Mesendoderm (in vitro differentiated cells): ENCODE measurements around the gene TGM5.

ENCODE experiments used
- DNase-seq: peaks from one replicate; pipeline ENCODE4 v3.0.0; 2013
- H2AK5ac ChIP-seq: 2 replicates; pipeline ENCODE4 v1.6.1; 2013; ENCODE audit warnings: low read length, inconsistent platforms
- H2BK120ac ChIP-seq: 2 replicates; pipeline ENCODE4 v1.6.1; 2013; ENCODE audit warnings: low read depth, mild to moderate bottlenecking, low read length, moderate library complexity, mixed read lengths
- H2BK15ac ChIP-seq: replicated peaks from 2 replicates; pipeline ENCODE4 v1.6.1; 2013; ENCODE audit warnings: low read depth, mild to moderate bottlenecking, moderate library complexity
- H2BK5ac ChIP-seq: 2 replicates; pipeline ENCODE4 v1.6.1; 2013; ENCODE audit warnings: low read length, inconsistent platforms
- H3K18ac ChIP-seq: 2 replicates; pipeline ENCODE4 v1.6.1; 2013; ENCODE audit warnings: mild to moderate bottlenecking, low read length, mixed read lengths
- H3K23ac ChIP-seq: one replicate; pipeline ENCODE4 v1.6.1; 2013; ENCODE audit warnings: low read length
- H3K27ac ChIP-seq: 2 replicates; pipeline ENCODE4 v1.5.1; 2013; ENCODE audit warnings: low read depth, mild to moderate bottlenecking, inconsistent platforms, low read length, moderate library complexity
- H3K27me3 ChIP-seq: 2 replicates; pipeline ENCODE4 v1.6.1; 2013; ENCODE audit warnings: low read length, control low read depth, mild to moderate bottlenecking, inconsistent platforms; ENCODE audit not compliant: insufficient read depth, poor library complexity
- H3K36me3 ChIP-seq: 2 replicates; pipeline ENCODE4 v1.6.1; 2013; ENCODE audit warnings: low read length, inconsistent platforms; ENCODE audit not compliant: control insufficient read depth, insufficient read depth
- H3K4ac ChIP-seq: one replicate; pipeline ENCODE4 v1.6.1; 2013; ENCODE audit warnings: low read depth, mild to moderate bottlenecking, low read length, moderate library complexity
- H3K4me1 ChIP-seq: 2 replicates; pipeline ENCODE4 v1.6.1; 2013; ENCODE audit warnings: low read depth, low read length, inconsistent platforms; ENCODE audit not compliant: control insufficient read depth
- H3K4me2 ChIP-seq: 2 replicates; pipeline ENCODE4 v1.6.1; 2013; ENCODE audit warnings: low read length
- H3K4me3 ChIP-seq: 2 replicates; pipeline ENCODE4 v1.5.1; 2013; ENCODE audit warnings: mild to moderate bottlenecking, low read length
- H3K56ac ChIP-seq: one replicate; pipeline ENCODE4 v1.6.1; 2013; ENCODE audit warnings: low read length
- H3K79me1 ChIP-seq: 2 replicates; pipeline ENCODE4 v1.6.1; 2013; ENCODE audit warnings: low read length, inconsistent platforms
- H3K79me2 ChIP-seq: 2 replicates; pipeline ENCODE4 v1.6.1; 2013; ENCODE audit warnings: mild to moderate bottlenecking, low read length; ENCODE audit not compliant: control insufficient read depth, insufficient read depth
- H3K9ac ChIP-seq: 2 replicates; pipeline ENCODE4 v1.6.1; 2013; ENCODE audit warnings: low read length, inconsistent platforms
- H4K5ac ChIP-seq: one replicate; pipeline ENCODE4 v1.6.1; 2013; ENCODE audit warnings: low read length
- H4K8ac ChIP-seq: one replicate; pipeline ENCODE4 v1.6.1; 2013; ENCODE audit warnings: low read depth, mild to moderate bottlenecking, control low read depth, low read length, moderate library complexity
- WGBS: extraction: QIAGEN DNeasy Blood & Tissue Kit; methylation state at CpG from one replicate; pipeline ENCODE4 v1.1.7; 2013; ENCODE audit warnings: low lambda C conversion rate, missing lambda C conversion rate; ENCODE audit not compliant: insufficient coverage; ENCODE audit errors: extremely low coverage; 5-methylcytosine and 5-hydroxymethylcytosine counted together

The TGM5 gene

DNA sequence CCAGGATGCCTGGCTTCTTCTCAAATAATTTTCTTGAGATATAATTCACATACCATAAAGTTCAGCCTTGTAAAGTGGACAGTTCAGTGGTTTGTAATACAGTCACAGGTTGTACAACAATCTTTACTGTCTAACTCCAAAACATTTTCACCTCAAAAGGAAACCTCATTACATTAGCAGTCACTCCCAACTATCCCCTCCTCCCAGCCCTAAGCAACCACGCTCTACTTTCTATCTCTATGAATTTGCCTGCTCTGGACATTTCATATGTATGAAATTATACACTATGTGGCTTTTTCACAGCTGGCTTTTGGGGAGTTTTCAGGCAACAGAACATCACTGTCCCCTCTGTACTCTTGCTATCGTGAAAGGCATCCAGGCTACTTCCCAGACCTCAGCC is 17.5 kb downstream of the TGM5 start:
- no peaks in the 10 kb centered on the region for H3K4me1 ChIP-seq
- no peak overlapping the region for H3K23ac ChIP-seq
- no peak for DNase-seq
- no peak overlapping the region for H4K8ac ChIP-seq
- no peak overlapping the region for H3K18ac ChIP-seq
- H3K27me3 ChIP-seq = no peaks in the 10 kb centered on the region
- WGBS = no CpG with 5 or more reads among the region's 2 CpGs
- no peak overlapping the region for H3K4me3 ChIP-seq
- H3K4ac ChIP-seq = no peak overlapping the region
- no peaks in the 10 kb centered on the region for H3K79me2 ChIP-seq
- H3K9ac ChIP-seq = no peak overlapping the region
- H3K27ac ChIP-seq = no peak overlapping the region
- H2AK5ac ChIP-seq = no peak overlapping the region
- no peaks in the 10 kb centered on the region for H3K79me1 ChIP-seq
- no peak overlapping the region for H2BK15ac ChIP-seq
- H3K4me2 ChIP-seq = no peak overlapping the region
- no peaks in the 10 kb centered on the region for H3K36me3 ChIP-seq
- H4K5ac ChIP-seq = no peak overlapping the region
- H2BK5ac ChIP-seq = no peak overlapping the region
- no peak overlapping the region for H3K56ac ChIP-seq
- no peak overlapping the region for H2BK120ac ChIP-seq

DNA sequence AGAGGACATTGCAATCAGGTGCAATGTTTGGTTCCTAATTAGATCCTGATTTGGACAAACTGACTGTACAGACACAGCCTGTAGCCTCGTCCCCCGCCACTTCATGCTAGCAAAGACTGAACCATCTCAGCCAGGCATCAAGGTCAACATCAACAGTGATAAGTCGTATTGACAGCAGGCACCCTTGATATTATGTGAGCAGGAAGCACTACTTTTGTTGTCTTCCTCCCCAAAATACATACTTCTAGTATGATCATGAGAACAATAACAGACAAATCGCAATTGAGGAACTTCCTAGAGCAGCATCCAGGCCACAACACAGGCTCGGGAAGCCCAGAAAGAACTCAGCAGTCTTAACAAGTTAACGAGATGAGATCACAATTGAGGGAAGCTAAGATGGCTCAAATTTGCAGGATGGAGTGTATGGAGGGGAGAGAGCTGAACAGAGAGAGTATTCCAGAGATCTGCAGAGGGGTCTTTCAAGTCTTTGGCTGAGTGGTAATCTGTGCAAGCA is 20.4 kb downstream of the TGM5 start:
- no peak for DNase-seq
- no peak overlapping the region for H4K5ac ChIP-seq
- WGBS = no CpG with 5 or more reads among the region's 6 CpGs
- H3K79me1 ChIP-seq = no peaks in the 10 kb centered on the region
- H2BK120ac ChIP-seq = no peak overlapping the region
- H3K4me1 ChIP-seq = no peaks in the 10 kb centered on the region
- no peaks in the 10 kb centered on the region for H3K27me3 ChIP-seq
- no peak overlapping the region for H3K9ac ChIP-seq
- no peaks in the 10 kb centered on the region for H3K36me3 ChIP-seq
- no peak overlapping the region for H2BK15ac ChIP-seq
- no peak overlapping the region for H3K27ac ChIP-seq
- no peak overlapping the region for H3K18ac ChIP-seq
- H3K56ac ChIP-seq = no peak overlapping the region
- H4K8ac ChIP-seq = no peak overlapping the region
- H3K4me2 ChIP-seq = no peak overlapping the region
- no peaks in the 10 kb centered on the region for H3K79me2 ChIP-seq
- no peak overlapping the region for H2AK5ac ChIP-seq
- no peak overlapping the region for H3K4me3 ChIP-seq
- H2BK5ac ChIP-seq = no peak overlapping the region
- H3K23ac ChIP-seq = no peak overlapping the region
- no peak overlapping the region for H3K4ac ChIP-seq

DNA sequence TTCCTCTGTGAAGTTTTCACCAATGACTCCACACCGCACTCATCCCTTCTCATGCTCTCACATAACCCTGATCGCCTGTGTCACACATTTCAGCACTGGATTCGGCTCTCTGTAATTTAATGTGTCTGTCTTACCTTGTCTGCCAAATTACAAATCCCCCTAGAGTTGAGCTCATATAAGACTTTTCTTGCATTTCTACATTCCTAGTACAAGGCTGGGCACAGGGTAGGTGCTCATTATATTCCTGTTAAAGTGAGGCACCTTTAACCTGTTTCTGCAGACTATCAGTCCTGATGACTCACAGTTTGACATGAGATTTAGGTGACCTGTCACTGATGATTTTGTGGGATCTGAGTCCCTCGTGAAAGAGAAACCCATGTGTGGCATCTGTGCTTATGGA is 22.6 kb downstream of the TGM5 start:
- H2AK5ac ChIP-seq = no peak overlapping the region
- no peak overlapping the region for H4K5ac ChIP-seq
- H3K18ac ChIP-seq = no peak overlapping the region
- H3K27me3 ChIP-seq = no peaks in the 10 kb centered on the region
- no peak for DNase-seq
- H3K79me2 ChIP-seq = no peaks in the 10 kb centered on the region
- no CpG with 5 or more reads among the region's 4 CpGs for WGBS
- no peak overlapping the region for H2BK120ac ChIP-seq
- H3K4me2 ChIP-seq = no peak overlapping the region
- no peak overlapping the region for H2BK5ac ChIP-seq
- H4K8ac ChIP-seq = no peak overlapping the region
- no peaks in the 10 kb centered on the region for H3K36me3 ChIP-seq
- no peak overlapping the region for H3K4ac ChIP-seq
- H3K9ac ChIP-seq = no peak overlapping the region
- H3K79me1 ChIP-seq = no peaks in the 10 kb centered on the region
- no peak overlapping the region for H3K56ac ChIP-seq
- H3K27ac ChIP-seq = no peak overlapping the region
- no peaks in the 10 kb centered on the region for H3K4me1 ChIP-seq
- no peak overlapping the region for H2BK15ac ChIP-seq
- no peak overlapping the region for H3K23ac ChIP-seq
- H3K4me3 ChIP-seq = no peak overlapping the region

GRCh38 chr15:43243020-43243645 is 23.6 kb downstream of the TGM5 start:
- H3K4ac ChIP-seq = no peak overlapping the region
- H3K36me3 ChIP-seq = no peaks in the 10 kb centered on the region
- H3K4me2 ChIP-seq = no peak overlapping the region
- H3K79me2 ChIP-seq = no peaks in the 10 kb centered on the region
- no peaks in the 10 kb centered on the region for H3K79me1 ChIP-seq
- no peak overlapping the region for H2BK15ac ChIP-seq
- no peak overlapping the region for H4K8ac ChIP-seq
- no peak overlapping the region for H4K5ac ChIP-seq
- no peaks in the 10 kb centered on the region for H3K27me3 ChIP-seq
- H3K4me1 ChIP-seq = no peaks in the 10 kb centered on the region
- H2BK5ac ChIP-seq = no peak overlapping the region
- H3K18ac ChIP-seq = no peak overlapping the region
- no peak overlapping the region for H3K23ac ChIP-seq
- no peak overlapping the region for H3K56ac ChIP-seq
- no peak overlapping the region for H3K9ac ChIP-seq
- H3K27ac ChIP-seq = no peak overlapping the region
- no peak for DNase-seq
- no peak overlapping the region for H3K4me3 ChIP-seq
- no CpG with 5 or more reads among the region's 2 CpGs for WGBS
- no peak overlapping the region for H2BK120ac ChIP-seq
- H2AK5ac ChIP-seq = no peak overlapping the region

- no CpG with 5 or more reads among the region's 5 CpGs for WGBS
- Histone ChIP-seq H3K9ac (no peak overlapping the region), H3K79me1 (no peaks in the 10 kb centered on the region), H2BK5ac (no peak overlapping the region), H2BK120ac (no peak overlapping the region), H4K8ac (no peak overlapping the region), H3K79me2 (no peaks in the 10 kb centered on the region), H3K23ac (no peak overlapping the region), H4K5ac (no peak overlapping the region), H3K36me3 (no peaks in the 10 kb centered on the region), H3K4me1 (no peaks in the 10 kb centered on the region), H3K18ac (no peak overlapping the region), H3K4me2 (no peak overlapping the region), H3K27ac (no peak overlapping the region), H3K4me3 (no peak overlapping the region), H3K56ac (no peak overlapping the region), H3K27me3 (no peaks in the 10 kb centered on the region), H2AK5ac (no peak overlapping the region), H2BK15ac (no peak overlapping the region), H3K4ac (no peak overlapping the region)
- DNase-seq = no peak
These were observed 24.1 kb downstream of the TGM5 start for GRCh38 chr15:43242616-43243015.

- WGBS = no CpG with 5 or more reads among the region's 1 CpG
- no peak overlapping the region for H3K18ac ChIP-seq
- H3K27ac ChIP-seq = no peak overlapping the region
- H3K27me3 ChIP-seq = no peaks in the 10 kb centered on the region
- no peak overlapping the region for H4K5ac ChIP-seq
- no peaks in the 10 kb centered on the region for H3K79me2 ChIP-seq
- no peak overlapping the region for H3K4ac ChIP-seq
- no peaks in the 10 kb centered on the region for H3K36me3 ChIP-seq
- no peaks in the 10 kb centered on the region for H3K4me1 ChIP-seq
- H3K4me2 ChIP-seq = no peak overlapping the region
- no peak overlapping the region for H4K8ac ChIP-seq
- H3K79me1 ChIP-seq = no peaks in the 10 kb centered on the region
- no peak overlapping the region for H3K56ac ChIP-seq
- no peak overlapping the region for H3K9ac ChIP-seq
- no peak overlapping the region for H2AK5ac ChIP-seq
- no peak overlapping the region for H2BK120ac ChIP-seq
- no peak for DNase-seq
- no peak overlapping the region for H2BK5ac ChIP-seq
- H2BK15ac ChIP-seq = no peak overlapping the region
- no peak overlapping the region for H3K4me3 ChIP-seq
- no peak overlapping the region for H3K23ac ChIP-seq
These were observed 25.6 kb downstream of the TGM5 start for GRCh38 chr15:43241100-43241499.
